WERI-Rb-1 (cell line): ENCODE data around the gene FAM151A.

Experiments used
- DNase-seq: peaks from one replicate; pipeline ENCODE4 v3.0.0-alpha.2; 2020
- H3K27ac ChIP-seq: fragments of 250-450 bp; sonication (Bioruptor Pico); 2 replicates; pipeline ENCODE4 v1.5.1; 2020; ENCODE audit warnings: mild to moderate bottlenecking, moderate library complexity
- H3K27me3 ChIP-seq: fragments of 250-450 bp; sonication (Bioruptor Pico); 2 replicates; pipeline ENCODE4 v1.5.1; 2021; ENCODE audit warnings: mild to moderate bottlenecking, low read depth, moderate library complexity; ENCODE audit not compliant: insufficient read depth, severe bottlenecking
- H3K36me3 ChIP-seq: fragments of 250-450 bp; sonication (Bioruptor Pico); 2 replicates; pipeline ENCODE4 v1.5.1; 2020; ENCODE audit warnings: mild to moderate bottlenecking, moderate library complexity
- H3K4me3 ChIP-seq: 2 replicates; pipeline ENCODE4 v1.5.1; 2011; ENCODE audit warnings: low read depth, mild to moderate bottlenecking, control low read depth, low read length
- H3K9me3 ChIP-seq: fragments of 250-450 bp; sonication (Bioruptor Pico); 2 replicates; pipeline ENCODE4 v1.5.1; 2021; ENCODE audit warnings: mild to moderate bottlenecking, moderate library complexity; ENCODE audit not compliant: severe bottlenecking
- CTCF ChIP-seq: IDR thresholded peaks from 2 replicates; pipeline ENCODE4 v1.5.1; 2011; ENCODE audit warnings: low read depth, mild to moderate bottlenecking, control low read depth, inconsistent platforms, low read length

The FAM151A gene

GRCh38 chr1:54564312-54565112 lies 58.8 kb downstream of the FAM151A start:
- Histone ChIP-seq H3K27me3 (no peaks in the 10 kb centered on the region), H3K4me3 (no peak overlapping the region), H3K27ac (no peak overlapping the region), H3K36me3 (no peaks in the 10 kb centered on the region; the same call in 1 of the 2 replicates), H3K9me3 (no peaks in the 10 kb centered on the region)
- TF ChIP-seq CTCF, result no peak
- DNase-seq, result no peak

- Histone ChIP-seq H3K36me3 (no peaks in the 10 kb centered on the region; the same call in 1 of the 2 replicates), H3K27ac (peak overlapping the region; percentile 81), H3K9me3 (peaks cover 8% of the 10 kb centered on the region), H3K4me3 (no peak overlapping the region), H3K27me3 (no peaks in the 10 kb centered on the region)
- peak; percentile 98 for DNase-seq
- no peak for TF ChIP-seq CTCF
Measured at GRCh38 chr1:54559771-54560231, 63.5 kb downstream of the FAM151A start.
